Heart left ventricle (tissue), 16 donors: ENCODE measurements around the gene ATF7. TPM values are rescaled to one million over a fixed set of nuclear protein-coding genes. Genes with fewer than 3 reads are reported as not detected.

Experiments used
- ATAC-seq, 4 donors: fragments of 200-7000 bp; cut with Tn5 transposase; one replicate each; pipeline ENCODE4 v1.9.1; 2020 to 2022; ENCODE audit warnings: moderate library complexity in 4 of 4, mild to moderate bottlenecking in 3 of 4, moderate number of reproducible peaks in 1 of 4
- DNase-seq, 5 donors: peaks; one replicate each; pipeline ENCODE4 v3.0.0-alpha.2; 2020
- H3K27ac ChIP-seq, 12 donors: fragments of 200-600 bp; sonication (generic) in 4 of 12; one replicate each; pipeline versions ENCODE4 v1.5.0 to v1.8.0; 2016 to 2022; ENCODE audit warnings: mild to moderate bottlenecking in 2 of 12
- H3K27me3 ChIP-seq, 9 donors: fragments of 200-600 bp; sonication (generic) in 2 of 9; one replicate each; pipeline versions ENCODE4 v1.5.1 to v1.8.0; 2016 to 2022; ENCODE audit warnings: mild to moderate bottlenecking in 3 of 9
- H3K36me3 ChIP-seq, 9 donors: fragments of 200-600 bp; sonication (generic) in 2 of 9; one replicate each; pipeline versions ENCODE4 v1.5.0 to v1.8.0; 2018 to 2022; ENCODE audit warnings: mild to moderate bottlenecking in 2 of 9
- H3K4me1 ChIP-seq, 12 donors: fragments of 200-600 bp; sonication (generic) in 4 of 12; one replicate each; pipeline versions ENCODE4 v1.5.0 to v1.8.0; 2016 to 2022; ENCODE audit warnings: mild to moderate bottlenecking in 3 of 12
- H3K4me3 ChIP-seq, 12 donors: fragments of 200-600 bp; sonication (generic) in 4 of 12; one replicate each; pipeline versions ENCODE4 v1.5.0 to v1.8.0; 2017 to 2022; ENCODE audit warnings: mild to moderate bottlenecking in 9 of 12, moderate library complexity in 4 of 12
- H3K9me3 ChIP-seq, 12 donors: fragments of 200-600 bp; sonication (generic) in 4 of 12; one replicate each; pipeline versions ENCODE4 v1.5.0 to v1.8.0; 2016 to 2022; ENCODE audit warnings: mild to moderate bottlenecking in 1 of 12
- CTCF ChIP-seq, 12 donors: fragments of 200-600 bp; sonication (generic) in 4 of 12; IDR thresholded peaks; one replicate each; pipeline versions ENCODE4 v1.5.0 to v1.8.0; 2018 to 2022; ENCODE audit warnings: antibody characterized with exemption in 12 of 12, mild to moderate bottlenecking in 5 of 12
- POLR2A ChIP-seq, 2 donors: fragments of 450-650 bp; IDR thresholded peaks; one replicate each; pipeline ENCODE4 v1.6.1; 2017; ENCODE audit warnings: antibody characterized with exemption in 2 of 2, mild to moderate bottlenecking in 2 of 2, moderate library complexity in 2 of 2
- WGBS, 4 donors: extraction: QIAGEN DNeasy Blood & Tissue Kit in 2 of 4; methylation state at CpG; one replicate each; pipeline versions ENCODE4 v1.1.5 to v1.1.7; 2013 to 2018; 5-methylcytosine and 5-hydroxymethylcytosine counted together
- intact Hi-C, 10 donors: fragments of 100-400 bp; cut with DNase I; formaldehyde crosslinking; loops; one replicate each; pipeline versions ENCODE4 v1.11.1 to v1.14.2; 2022
- polyA plus RNA-seq, 2 donors: library from polyadenylated mRNA; stranded (reverse); fragments of 200-250 nt; gene quantifications; one replicate each; pipeline ENCODE4 v1.2.3, GENCODE V29; 2013
- total RNA-seq, 9 donors: library from RNA; depleted of rRNA in 2 of 9; stranded (reverse); fragments of >200 nt in 2 of 9; fragmentation: NEBNext Ultra II Directional in 3 of 9; extraction: Animal tissue kit (Norgen Biotek cat#: 25700) in 3 of 9; gene quantifications; one replicate each; pipeline versions ENCODE4 v1.1.0 to v1.2.4, GENCODE V29; 2016 to 2023
- donor health status: ischemic (EF 13 %, LVEDD 7.1; RV severe dilation, severe dysfunction).
- donor health status: healthy with polysubstance abuse.
- donor health status: DM: no; HTN: yes; CAD: no.
- donor health status: DM: no; HTN: no; CAD: no.
- donor health status: ischemic (EF 25% LVEDD 6.9; RV normal size, moderate dysfunction).
- donor health status: ischemic (EF 25% LVEDD 5.7; RV mildly dilated, moderate dysfunction).
- donor health status: healthy.
- donor health status: DM: yes; HTN: yes; CAD: no.
- donor health status: ischemic (EF 35%, LVEDD 5.7; RV mildly dilated, moderate dysfunction).
- donor health status: nonischemic (EF 11% LVEDD 7.7; RV severe dilation, severe dysfunction).
- donor health status: DM: yes; HTN: yes; CAD: no.
- donor health status: PGD.
- donor health status: ischemic (EF 29% LVEDD 5.4; RV normal size, mild dysfunction).
- donor health status: nonischemic (EF 23%, LVEDD 6.1; RV moderate dilation, normal function).

Gene ATF7
- total and polyA plus RNA-seq, 11 donors: 20.0 to 43.2 (median 31.8) TPM

- ATAC-seq (no peak), DNase-seq (no peak)
- peak overlapping the region; percentile 30 to 100 (median 97) for H3K27ac ChIP-seq
- peaks cover 0 to 33% (median 26%) of the 10 kb centered on the region in 9 donors for H3K36me3 ChIP-seq
- peaks cover 5 to 49% (median 30%) of the 10 kb centered on the region in 12 donors for H3K4me1 ChIP-seq
- TF ChIP-seq POLR2A (IDR thresholded peaks at IDR 0.05) (no peak), CTCF (IDR thresholded peaks at IDR 0.05) (no peak)
- H3K9me3 ChIP-seq: no peaks in the 10 kb centered on the region
- WGBS, 4 donors: 30 to 51% (median 44%) methylated on average over 9 of the region's 9 CpGs
- intact Hi-C loops: loop anchor here in 8 of 10 donors (5.0 to 10.0 kb wide), 6 partner anchors 50 to 290 kb away; partner anchors contain the start of genes AAAS (in 6 of the 8) and PCBP2 (in 1 of the 8)
- H3K4me3 ChIP-seq: peak overlapping the region in 9 of 12 donors; percentile 71 to 98 (median 78)
- no peaks in the 10 kb centered on the region for H3K27me3 ChIP-seq
These were observed 123.9 kb downstream of the ATF7 start for GRCh38 chr12:53502331-53502730.

GRCh38 chr12:53501615-53502181, 124.5 kb downstream of the ATF7 start:
- H3K9me3 ChIP-seq: no peaks in the 10 kb centered on the region
- peaks cover 5 to 55% (median 33%) of the 10 kb centered on the region in 12 donors for H3K4me1 ChIP-seq
- no peak for DNase-seq
- no peak for ATAC-seq
- H3K36me3 ChIP-seq: peaks cover 0 to 29% (median 24%) of the 10 kb centered on the region in 9 donors
- peak overlapping the region; percentile 90 to 100 (median 97) for H3K27ac ChIP-seq
- H3K4me3 ChIP-seq: peak overlapping the region; percentile 37 to 98 (median 77)
- no peaks in the 10 kb centered on the region for H3K27me3 ChIP-seq
- TF ChIP-seq CTCF (IDR thresholded peaks at IDR 0.05): no peak
- TF ChIP-seq POLR2A (IDR thresholded peaks at IDR 0.05): no peak
- intact Hi-C loops: loop anchor here in 9 of 10 donors (2.0 to 10.0 kb wide), 9 partner anchors 49 to 289 kb away; partner anchors contain the start of genes AAAS (in 6 of the 9), PCBP2 (in 4 of the 9) and PRR13 (in 1 of the 9)
- 43 to 71% (median 59%) methylated on average over 4 to 10 of the region's 10 CpGs for whole genome bisulfite sequencing, 4 donors

- intact Hi-C loops: loop anchor here in 9 of 10 donors (2.0 to 10.0 kb wide), 9 partner anchors 48 to 289 kb away; partner anchors contain the start of genes AAAS (in 6 of the 9), PCBP2 (in 4 of the 9) and PRR13 (in 1 of the 9)
- Histone ChIP-seq H3K4me1 (peaks cover 5 to 61% (median 35%) of the 10 kb centered on the region in 12 donors), H3K27me3 (no peaks in the 10 kb centered on the region), H3K27ac (peak within 1 kb of the TSS; percentile 90 to 100 (median 97)), H3K9me3 (no peaks in the 10 kb centered on the region), H3K4me3 (peak within 1 kb of the TSS; percentile 37 to 98 (median 77)), H3K36me3 (peaks cover 0 to 22% (median 17%) of the 10 kb centered on the region in 9 donors)
- peak in 1 of 2 donors; percentile 46 for TF ChIP-seq POLR2A (IDR thresholded peaks at IDR 0.05)
- TF ChIP-seq CTCF (IDR thresholded peaks at IDR 0.05): peak in 4 of 12 donors; percentile 13 to 34 (median 24)
- 0 to 2% (median 0%) methylated on average over 33 to 74 of the region's 74 CpGs for WGBS, 4 donors
- peak; percentile 86 to 92 (median 88) for ATAC-seq
- DNase-seq: peak; percentile 97 to 98 (median 98)
These were observed 125.2 kb downstream of the ATF7 start, which contains the start of gene TARBP2 for GRCh38 chr12:53500776-53501614. Gene TARBP2, plus strand, starts transcription at chr12:53501283. Its CDS starts 126 bp downstream, at chr12:53501409.
